RPMI8226 (cell line): ENCODE measurements around the gene KISS1R.
"Not testable (repeated sequence)": the region's sequence is repeated elsewhere in the genome, so short reads cannot be mapped to it uniquely, and the experiment has no call there.

Experiments
- DNase-seq: peaks from one replicate; pipeline ENCODE4 v3.0.0-alpha.2; 2015

KISS1R gene

DNA sequence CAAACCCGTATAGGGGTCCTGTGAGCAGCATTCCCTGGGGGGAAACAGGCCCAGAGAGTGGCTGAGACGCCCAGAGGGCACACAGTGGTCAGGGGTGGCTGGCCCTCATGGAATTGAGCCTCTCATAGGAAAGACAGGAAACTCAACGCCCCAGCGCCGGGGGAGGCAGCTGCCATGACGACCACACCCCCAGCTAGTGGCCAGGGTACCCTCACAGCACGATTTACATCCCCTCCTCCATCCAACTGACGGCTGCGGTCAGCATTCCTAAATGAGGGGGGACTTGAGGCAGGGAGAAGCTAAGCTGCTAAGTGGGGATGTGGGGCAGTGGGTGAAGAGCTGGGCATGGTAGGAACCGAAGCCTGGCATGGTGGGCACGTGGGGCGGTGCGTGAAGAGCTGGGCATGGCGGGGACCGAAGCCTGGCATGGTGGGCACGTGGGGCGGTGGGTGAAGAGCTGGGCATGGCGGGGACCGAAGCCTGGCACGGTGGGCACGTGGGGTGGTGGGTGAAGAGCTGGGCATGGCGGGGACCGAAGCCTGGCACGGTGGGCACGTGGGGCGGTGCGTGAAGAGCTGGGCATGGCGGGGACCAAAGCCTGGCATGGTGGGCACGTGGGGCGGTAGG is 34.1 kb upstream of the KISS1R start:
- DNase-seq: no peak

DNA sequence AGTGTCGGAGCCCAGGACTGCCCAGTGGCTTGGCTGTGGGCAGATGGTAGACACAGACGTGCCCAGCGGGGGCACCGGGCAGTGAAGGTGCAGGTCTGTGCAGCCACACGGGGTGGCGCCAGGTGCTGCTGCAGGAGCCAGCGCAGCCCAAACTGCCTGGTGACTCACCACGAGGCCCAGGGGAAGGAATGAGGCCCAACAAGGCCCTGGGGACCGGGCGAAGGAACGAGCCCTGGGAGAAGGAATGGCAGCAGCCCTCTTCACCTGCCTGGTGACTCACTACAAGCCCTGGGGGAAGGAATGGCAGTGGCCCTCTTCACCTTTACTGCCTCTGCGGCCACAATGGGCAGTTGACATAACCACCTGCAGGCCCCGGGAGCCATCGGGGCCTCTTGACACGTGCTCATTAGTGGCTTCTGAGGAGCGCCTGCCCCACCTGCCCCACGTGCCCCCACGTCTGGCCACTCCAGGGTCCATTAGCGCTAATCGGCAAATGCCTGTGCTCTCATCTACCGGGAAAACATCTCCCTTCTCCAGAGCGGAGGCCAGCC is 33.4 kb upstream of the KISS1R start:
- DNase-seq: no peak

DNA sequence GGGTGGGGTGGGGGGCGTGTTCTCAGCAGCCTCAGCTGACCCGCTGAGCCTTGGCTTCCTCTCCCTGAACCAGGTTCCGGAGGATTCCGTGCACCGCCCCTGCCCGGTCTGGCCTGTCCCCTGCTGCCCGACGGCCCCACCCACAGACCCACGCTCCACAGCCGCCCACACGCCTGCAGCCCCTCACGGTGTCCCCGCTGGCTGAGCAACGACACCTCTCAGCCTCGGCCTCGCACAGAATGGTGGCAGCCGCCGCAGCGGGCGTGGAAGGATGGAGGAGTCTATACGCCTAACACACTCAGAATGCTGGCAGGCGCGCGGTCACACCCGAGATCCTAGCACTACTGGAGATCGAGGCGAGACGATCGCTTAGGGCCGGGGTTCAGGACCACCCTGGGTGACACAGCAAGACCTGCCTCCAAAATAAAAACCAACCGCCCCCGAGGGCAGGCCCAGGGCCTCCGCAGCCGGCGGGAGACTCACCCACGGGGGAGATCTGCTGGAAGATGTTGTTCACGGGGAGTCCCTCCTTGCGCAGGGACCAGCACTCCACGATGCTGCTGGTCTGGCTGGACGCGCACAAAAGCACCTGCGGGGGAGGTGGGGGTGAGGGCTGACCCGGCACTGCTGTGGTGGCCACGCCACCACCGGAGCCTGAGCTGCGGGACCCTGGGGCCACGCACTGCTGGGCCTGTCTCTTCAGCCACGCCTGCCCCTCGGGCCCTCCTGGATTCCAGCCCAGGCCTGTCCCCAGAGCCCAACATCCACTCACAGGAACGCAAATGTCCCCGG is 32.5 kb upstream of the KISS1R start:
- DNase-seq: no peak

GRCh38 chr19:885536-886224 is 31.5 kb upstream of the KISS1R start:
- no peak for DNase-seq

GRCh38 chr19:887072-887471 is 30.1 kb upstream of the KISS1R start:
- no peak for DNase-seq

DNA sequence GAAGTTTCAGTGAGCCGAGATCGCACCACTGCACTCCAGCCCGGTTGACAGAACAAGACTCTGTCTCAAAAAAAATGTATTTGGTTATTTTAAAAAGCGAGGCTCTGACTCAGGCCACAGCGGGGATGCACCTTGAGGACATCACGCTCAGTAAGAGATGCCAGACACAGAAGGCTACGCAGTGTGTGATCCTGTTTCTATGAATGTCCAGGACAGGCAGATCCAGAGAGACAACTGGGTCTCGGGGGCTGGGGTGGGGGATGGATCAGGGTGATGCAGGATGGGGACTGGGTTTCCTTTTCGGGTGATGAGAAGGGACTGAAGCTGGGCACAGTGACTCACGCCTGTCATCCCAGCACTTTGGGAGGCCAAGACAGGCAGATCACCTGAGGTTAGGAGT is 29.5 kb upstream of the KISS1R start:
- DNase-seq: no peak

DNA sequence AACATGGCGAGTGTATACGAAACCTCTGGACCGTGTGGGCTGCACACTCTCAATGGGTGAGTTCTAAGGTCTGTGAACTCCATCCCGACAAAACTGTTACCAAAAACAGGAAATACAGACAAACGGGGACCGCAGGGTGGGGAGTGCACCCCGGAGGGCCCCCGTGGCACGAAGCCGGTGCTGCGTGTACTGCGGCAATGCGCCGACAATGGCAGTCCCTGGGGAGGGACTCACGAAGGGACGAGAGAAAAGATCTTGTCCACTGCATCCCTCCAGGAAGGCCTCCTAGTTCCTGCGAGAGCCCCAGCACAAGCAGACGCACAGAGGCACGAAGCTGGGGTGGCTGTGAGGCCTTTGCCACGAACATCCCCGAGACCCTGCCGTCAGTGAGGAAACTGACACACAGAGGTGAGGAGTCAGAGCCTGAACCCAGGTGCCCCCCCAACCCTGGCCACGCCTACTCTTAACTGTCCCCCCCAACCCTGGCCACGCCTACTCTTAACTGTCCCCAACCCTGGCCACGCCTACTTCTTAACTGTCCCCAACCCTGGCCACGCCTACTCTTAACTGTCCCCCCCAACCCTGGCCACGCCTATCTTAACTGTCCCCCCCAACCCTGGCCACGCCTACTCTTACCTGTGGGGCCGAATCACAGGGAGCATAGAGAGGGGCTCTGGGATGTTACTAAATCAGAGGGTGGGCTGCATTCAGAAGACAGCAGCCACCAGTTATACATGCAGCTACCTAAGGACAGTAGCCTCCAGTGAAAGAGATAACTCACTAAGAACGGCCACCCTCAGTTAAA is 28.4 kb upstream of the KISS1R start:
- DNase-seq: no peak

DNA sequence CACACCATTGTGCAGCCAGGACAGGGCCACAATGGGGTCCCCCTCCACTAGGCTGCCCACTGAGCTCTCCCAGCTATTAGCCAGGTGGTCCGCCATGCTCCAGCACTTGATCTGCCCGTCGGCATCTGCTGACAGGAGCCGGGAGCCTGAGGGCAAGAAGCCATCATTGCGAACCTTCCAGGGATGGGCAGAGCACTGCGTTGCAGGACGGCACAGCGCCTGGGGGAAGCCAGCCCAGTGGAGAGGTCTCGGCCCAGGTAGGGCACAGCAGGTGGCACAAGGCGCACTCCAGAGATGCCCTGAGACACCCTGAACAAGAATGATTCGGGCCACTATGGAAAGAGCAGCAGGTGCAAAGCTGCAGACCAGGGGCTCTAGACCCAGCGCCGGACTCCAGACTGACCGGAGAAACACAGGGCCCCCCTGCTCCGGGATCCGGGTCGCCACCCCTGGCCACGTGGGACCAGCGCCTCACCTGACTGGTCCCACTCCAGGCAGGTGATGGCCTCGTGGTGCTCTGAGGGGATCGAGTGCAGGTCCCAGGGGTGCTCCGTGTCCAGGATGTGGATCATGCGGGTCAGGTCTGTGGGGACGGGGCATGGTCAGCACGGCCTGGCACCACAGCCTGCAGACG is 27.4 kb upstream of the KISS1R start:
- DNase-seq: no peak

- DNase-seq: no peak
Measured at GRCh38 chr19:890831-891230, 26.3 kb upstream of the KISS1R start.

DNA sequence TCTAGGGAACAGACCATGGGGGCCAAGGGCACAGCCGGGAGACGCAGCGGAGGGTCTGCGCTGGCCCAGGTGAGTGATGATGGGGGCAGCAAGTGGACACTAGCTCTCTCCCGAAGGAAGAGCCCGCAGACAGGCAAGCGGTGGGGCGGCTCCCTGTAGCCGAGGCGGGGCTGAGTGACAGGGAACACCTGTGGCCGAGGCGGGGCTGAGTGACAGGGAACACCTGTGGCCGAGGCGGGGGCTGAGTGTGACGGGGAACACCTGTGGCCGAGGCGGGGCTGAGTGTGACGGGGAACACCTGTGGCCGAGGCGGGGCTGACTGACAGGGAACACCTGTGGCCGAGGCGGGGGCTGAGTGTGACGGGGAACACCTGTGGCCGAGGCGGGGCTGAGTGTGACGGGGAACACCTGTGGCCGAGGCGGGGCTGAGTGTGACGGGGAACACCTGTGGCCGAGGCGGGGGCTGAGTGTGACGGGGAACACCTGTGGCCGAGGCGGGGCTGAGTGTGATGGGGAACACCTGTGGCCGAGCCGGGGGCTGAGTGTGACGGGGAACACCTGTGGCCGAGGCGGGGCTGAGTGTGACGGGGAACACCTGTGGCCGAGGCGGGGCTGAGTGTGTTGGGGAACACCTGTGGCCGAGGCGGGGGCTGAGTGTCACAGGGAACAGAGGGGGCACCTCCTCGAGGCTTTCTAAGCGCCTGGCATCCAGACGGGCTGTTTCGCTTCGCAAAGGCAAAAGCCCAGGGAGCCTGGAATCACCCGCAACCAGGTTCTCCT is 25.5 kb upstream of the KISS1R start:
- DNase-seq: not testable (repeated sequence)

- peak; percentile 26 for DNase-seq
Measured at GRCh38 chr19:892243-892893, 24.8 kb upstream of the KISS1R start.

- DNase-seq: peak; percentile 97
Measured at GRCh38 chr19:892894-893689, 24.0 kb upstream of the KISS1R start, which contains the start of the genes MED16 and RNU6-9. Gene MED16, minus strand, starts transcription at chr19:893187. Its CDS starts 2,056 bp downstream, at chr19:891131. Gene RNU6-9, plus strand, starts transcription at chr19:893484.

GRCh38 chr19:896434-896833 is 20.7 kb upstream of the KISS1R start:
- no peak for DNase-seq

DNA sequence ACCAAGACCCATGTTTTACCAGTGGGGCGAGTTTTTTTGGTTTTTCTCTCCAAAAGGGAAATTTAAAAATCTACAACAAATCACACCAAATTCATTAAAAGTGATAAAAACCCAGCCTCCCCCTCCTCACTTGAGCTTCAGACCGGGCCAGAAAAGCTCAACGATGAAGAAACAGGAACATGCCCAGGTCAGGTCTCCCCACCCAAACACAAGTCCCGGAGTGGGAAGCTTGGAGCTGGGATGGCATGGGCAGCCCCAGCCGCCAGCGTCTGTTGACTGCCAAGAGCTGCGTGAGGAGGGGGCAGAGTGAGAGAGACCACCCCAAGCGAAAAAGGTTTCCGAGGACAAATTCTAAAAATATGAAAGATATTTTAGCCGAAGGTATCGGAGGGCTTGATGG is 20.1 kb upstream of the KISS1R start:
- DNase-seq: no peak

DNA sequence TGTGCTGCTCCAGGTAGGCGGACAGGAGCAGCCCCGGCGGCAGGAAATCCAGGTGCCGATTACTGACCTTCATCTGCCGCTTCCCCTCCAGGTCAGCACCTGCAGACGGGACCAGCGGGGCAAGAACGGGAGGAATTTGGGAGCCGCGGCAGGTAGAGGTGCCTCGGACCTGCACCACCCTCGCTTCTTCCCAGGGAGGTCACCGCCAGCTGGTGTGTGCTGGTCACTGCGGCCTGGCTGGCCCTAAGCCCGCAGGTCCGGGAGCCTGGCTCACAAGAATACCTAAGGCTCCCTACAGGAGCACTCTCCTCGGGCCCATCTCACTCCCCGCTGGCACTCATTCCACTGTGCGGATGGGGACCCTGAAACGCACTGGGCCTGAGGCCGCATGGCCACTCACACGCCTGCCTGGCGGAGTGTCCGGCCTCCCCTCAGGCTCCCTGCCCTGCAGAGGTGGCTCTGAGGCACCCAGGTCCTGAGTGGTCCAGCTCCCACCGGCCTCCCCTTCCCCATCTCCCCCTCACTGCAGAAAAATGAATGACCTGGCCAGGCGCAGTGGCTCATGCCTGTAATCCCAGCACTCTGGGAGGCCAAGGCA is 19.6 kb upstream of the KISS1R start:
- DNase-seq: no peak

DNA sequence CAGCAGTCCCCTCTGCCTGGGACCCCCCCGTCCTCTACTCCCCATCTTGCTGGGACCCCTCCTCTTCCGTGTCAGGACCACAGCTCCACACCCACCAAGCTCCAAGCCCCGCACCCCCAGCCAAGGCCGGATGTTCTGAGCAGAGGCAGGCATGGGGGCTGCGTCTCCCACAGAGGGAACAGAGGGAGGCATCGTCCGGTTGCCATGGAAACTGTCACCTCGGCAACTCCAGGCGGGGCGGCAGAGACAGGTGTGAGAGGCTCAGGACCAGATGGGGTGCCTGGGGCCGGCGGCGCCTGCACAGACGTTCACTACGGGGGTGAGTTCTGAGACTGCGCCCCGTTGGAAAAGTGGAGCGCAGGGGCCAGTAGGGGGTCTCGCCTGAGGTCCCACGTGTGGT is 18.5 kb upstream of the KISS1R start:
- no peak for DNase-seq

GRCh38 chr19:899336-900042 is 17.6 kb upstream of the KISS1R start:
- DNase-seq: no peak

GRCh38 chr19:900043-900301 is 17.2 kb upstream of the KISS1R start:
- DNase-seq: no peak
